Activated B cell treated with CpG ODN at 0.5 μM for 24 hours (primary cell): ENCODE results near the gene MEN1. TPM values are rescaled to one million over a fixed set of nuclear protein-coding genes. Genes with fewer than 3 reads are reported as not detected.
A peak's percentile ranks its signal among the peaks of the same experiment; 100 is the strongest.

Source experiments
- ATAC-seq: fragments of 200-7000 bp; cut with Tn5 transposase; one replicate; pipeline ENCODE4 v1.10.0; 2021; ENCODE audit warnings: low read depth, mild to moderate bottlenecking, moderate library complexity
- CTCF ChIA-PET: fragments of 350-600 bp; sonication (Branson Sonifier 250); formaldehyde crosslinking; loops from one replicate; lab custom pipeline; 2021; ENCODE audit warnings: antibody characterized with exemption; lab: Charles Lee
- POLR2A ChIA-PET: fragments of 350-600 bp; sonication (Branson Sonifier 250); formaldehyde crosslinking; loops from one replicate; lab custom pipeline; 2021; ENCODE audit warnings: antibody characterized with exemption; lab: Charles Lee
- DNase-seq: peaks from one replicate; pipeline ENCODE4 v3.0.0; 2022
- H3K27ac Mint-ChIP-seq: one replicate; pipeline ENCODE4 v1.8.0; 2020; ENCODE audit warnings: mixed read lengths
- H3K27me3 Mint-ChIP-seq: one replicate; pipeline ENCODE4 v1.8.0; 2021; ENCODE audit warnings: mixed read lengths
- H3K36me3 Mint-ChIP-seq: one replicate; pipeline ENCODE4 v1.8.0; 2021; ENCODE audit warnings: low read depth, mixed read lengths
- H3K4me1 Mint-ChIP-seq: one replicate; pipeline ENCODE4 v1.8.0; 2021; ENCODE audit warnings: mixed read lengths
- H3K4me3 Mint-ChIP-seq: one replicate; pipeline ENCODE4 v1.8.0; 2020; ENCODE audit warnings: mild to moderate bottlenecking, mixed read lengths
- H3K9me3 Mint-ChIP-seq: one replicate; pipeline ENCODE4 v1.8.0; 2020; ENCODE audit warnings: mixed read lengths
- intact Hi-C: fragments of 100-400 bp; cut with micrococcal nuclease; formaldehyde crosslinking; loops from one replicate; pipeline ENCODE4 v1.15.1; 2024
- total RNA-seq: library from RNA; stranded (reverse); gene quantifications from 2 replicates; pipeline ENCODE4 v1.2.3, GENCODE V29; 2022
- TF ChIP-seq, protein P1 (sequence below): fragments of 200-600 bp; IDR thresholded peaks from one replicate; pipeline ENCODE4 v1.8.0; 2022; ENCODE audit warnings: antibody characterized with exemption, mild to moderate bottlenecking

Gene MEN1
- total RNA-seq, 1 donor from 2014 or later, result 44.6 TPM

DNA sequence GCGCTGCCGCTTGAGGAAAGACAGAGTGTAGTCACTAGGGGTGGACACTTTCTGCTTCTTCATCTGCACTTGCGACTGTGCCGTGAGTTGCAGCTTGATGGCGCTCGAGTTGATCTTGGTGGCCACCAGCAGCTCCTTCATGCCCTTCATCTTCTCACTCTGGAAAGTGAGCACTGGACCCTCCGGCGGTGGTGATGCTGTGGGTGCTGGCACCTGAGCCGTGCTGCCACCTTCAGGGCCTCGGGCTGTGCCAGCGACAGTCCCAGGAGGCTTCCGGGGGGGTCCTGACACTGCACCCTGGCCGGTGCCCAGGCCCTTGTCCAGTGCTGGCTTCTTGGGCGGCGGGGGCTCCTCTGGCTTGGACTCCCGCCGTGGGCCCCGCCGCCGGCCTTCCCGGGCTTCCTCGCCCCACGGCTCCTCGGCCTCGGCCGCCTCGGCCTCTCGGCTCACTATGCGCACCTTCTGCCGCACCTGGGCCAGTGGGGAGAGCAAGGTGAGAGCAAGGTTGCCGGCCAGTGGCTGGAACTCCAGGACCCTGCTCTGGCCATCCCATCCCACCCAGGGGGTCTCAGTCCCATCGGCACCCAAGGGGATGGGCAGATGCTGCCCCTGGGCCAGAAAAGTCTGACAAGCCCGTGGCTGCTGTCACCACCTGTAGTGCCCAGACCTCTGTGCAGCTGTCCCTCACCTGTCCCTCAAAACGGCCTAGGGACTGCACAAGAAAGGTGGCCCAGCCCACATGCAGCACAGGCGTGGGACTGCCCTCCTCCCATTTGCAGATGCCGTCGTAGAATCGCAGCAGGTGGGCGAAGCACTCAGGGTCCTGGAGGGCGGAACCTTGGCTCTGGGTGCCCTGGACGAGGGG, 5.8 kb downstream of the MEN1 start:
- no peak for ATAC-seq
- no peak overlapping the region for H3K27ac Mint-ChIP-seq
- POLR2A ChIA-PET, result interaction anchor here (1.0 to 7.1 kb wide), 4 partner anchors 26 to 60 kb away, joined by 3 to 86 read pairs (median 18); partner anchors contain the start of genes RASGRP2 and SF1

DNA sequence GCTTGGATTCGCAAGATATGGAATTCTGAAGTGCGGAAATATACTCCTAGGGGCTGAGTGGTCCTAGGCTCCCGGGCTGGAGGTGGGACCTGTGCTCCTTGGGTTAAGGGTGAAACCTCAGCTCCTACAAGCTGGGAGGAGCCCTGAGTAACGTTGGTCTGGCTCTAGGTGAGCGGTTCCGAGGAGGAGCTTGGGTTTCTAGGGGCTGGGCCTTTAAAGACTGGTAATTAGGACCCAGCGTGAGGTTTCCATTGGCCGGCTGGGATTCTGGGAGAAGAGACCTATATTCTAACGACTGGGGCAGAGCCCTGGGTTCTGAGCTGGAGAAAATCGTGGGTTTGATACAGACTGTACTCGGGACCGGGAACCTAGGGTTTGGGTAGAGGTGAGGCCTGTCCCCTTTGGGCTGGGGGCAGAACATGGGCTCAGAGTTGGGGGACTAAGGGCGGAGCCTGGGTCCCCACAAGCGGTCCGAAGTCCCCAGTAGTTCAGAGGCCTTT, 6.5 kb downstream of the MEN1 start:
- H3K4me1 Mint-ChIP-seq, result peaks cover 50% of the 10 kb centered on the region
- peaks cover 40% of the 10 kb centered on the region for H3K36me3 Mint-ChIP-seq
- DNase-seq, result no peak
- peak overlapping the region; percentile 86 for H3K27ac Mint-ChIP-seq
- ATAC-seq, result no peak
- peak overlapping the region; percentile 87 for H3K4me3 Mint-ChIP-seq
- intact Hi-C loops, result loop anchor here (1.0 to 5.0 kb wide), 4 partner anchors 47 to 208 kb away; partner anchors contain the start of gene ARL2
- H3K9me3 Mint-ChIP-seq, result no peaks in the 10 kb centered on the region
- ChIA-PET CTCF (interaction anchor here (5.1 kb wide), 1 partner anchor 17 kb away, joined by 29 read pairs; no protein-coding TSS in a partner anchor), POLR2A (interaction anchor here (0.9 to 7.1 kb wide), 6 partner anchors 25 to 308 kb away, joined by 3 to 86 read pairs (median 10); partner anchors contain the start of genes RASGRP2, SF1 and TM7SF2)
- no peaks in the 10 kb centered on the region for H3K27me3 Mint-ChIP-seq
- TF ChIP-seq, protein P1, sequence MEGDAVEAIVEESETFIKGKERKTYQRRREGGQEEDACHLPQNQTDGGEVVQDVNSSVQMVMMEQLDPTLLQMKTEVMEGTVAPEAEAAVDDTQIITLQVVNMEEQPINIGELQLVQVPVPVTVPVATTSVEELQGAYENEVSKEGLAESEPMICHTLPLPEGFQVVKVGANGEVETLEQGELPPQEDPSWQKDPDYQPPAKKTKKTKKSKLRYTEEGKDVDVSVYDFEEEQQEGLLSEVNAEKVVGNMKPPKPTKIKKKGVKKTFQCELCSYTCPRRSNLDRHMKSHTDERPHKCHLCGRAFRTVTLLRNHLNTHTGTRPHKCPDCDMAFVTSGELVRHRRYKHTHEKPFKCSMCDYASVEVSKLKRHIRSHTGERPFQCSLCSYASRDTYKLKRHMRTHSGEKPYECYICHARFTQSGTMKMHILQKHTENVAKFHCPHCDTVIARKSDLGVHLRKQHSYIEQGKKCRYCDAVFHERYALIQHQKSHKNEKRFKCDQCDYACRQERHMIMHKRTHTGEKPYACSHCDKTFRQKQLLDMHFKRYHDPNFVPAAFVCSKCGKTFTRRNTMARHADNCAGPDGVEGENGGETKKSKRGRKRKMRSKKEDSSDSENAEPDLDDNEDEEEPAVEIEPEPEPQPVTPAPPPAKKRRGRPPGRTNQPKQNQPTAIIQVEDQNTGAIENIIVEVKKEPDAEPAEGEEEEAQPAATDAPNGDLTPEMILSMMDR, result no peak

More for the DNA sequence above, 5.8 kb downstream of the MEN1 start:
- H3K9me3 Mint-ChIP-seq, result no peaks in the 10 kb centered on the region
- peaks cover 49% of the 10 kb centered on the region for H3K4me1 Mint-ChIP-seq
- H3K4me3 Mint-ChIP-seq, result peak overlapping the region; percentile 87
- no peak for DNase-seq
- intact Hi-C loops, result loop anchor here (5.0 kb wide), 1 partner anchor 208 kb away; the partner anchor contains the start of gene ARL2
- H3K27me3 Mint-ChIP-seq, result no peaks in the 10 kb centered on the region
- peaks cover 35% of the 10 kb centered on the region for H3K36me3 Mint-ChIP-seq
- CTCF ChIA-PET, result interaction anchor here (5.1 kb wide), 1 partner anchor 18 kb away, joined by 29 read pairs; no protein-coding TSS in a partner anchor
- TF ChIP-seq, protein P1, result no peak

DNA sequence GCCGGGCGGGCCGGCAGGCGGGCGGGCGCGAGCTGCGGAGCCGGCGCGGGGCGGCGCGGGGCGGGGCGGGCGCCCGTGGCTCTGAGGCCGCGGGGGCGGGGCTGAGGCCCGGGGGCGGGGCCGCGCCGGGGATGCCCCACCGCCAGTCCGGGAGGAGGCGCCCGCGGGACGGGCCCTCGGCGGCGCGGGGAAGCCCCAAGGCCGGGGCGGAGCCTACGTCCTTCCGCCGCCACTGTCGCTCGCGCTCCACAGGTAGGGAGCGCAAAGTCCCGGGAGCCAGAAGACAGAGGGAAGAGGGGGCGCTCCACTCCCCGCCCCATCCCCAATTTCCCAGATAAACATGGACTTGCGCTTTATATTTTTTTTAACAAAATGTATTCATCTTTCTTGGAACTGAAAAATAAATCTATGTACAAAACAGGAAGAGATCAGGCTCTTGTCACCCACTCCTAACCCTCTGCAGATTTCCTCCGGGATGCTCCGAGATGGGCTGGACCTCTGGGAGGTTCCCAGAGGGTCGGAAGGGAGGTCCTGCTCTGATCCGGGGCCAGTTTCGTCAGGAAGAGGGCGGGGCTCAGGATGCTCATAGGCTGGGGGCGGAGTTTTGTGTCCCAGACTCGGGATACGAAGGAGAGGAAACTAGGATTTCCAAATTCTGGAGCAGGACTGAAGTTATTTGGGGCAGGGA, 7.0 kb downstream of the MEN1 start, which contains the start of gene MAP4K2:
TSS of gene MAP4K2 (minus strand) at position 57 of the 688 bp plus-strand sequence. CDS start 65 bp downstream, outside the sequence.
- ChIA-PET POLR2A (interaction anchor here (0.9 to 7.1 kb wide), 12 partner anchors 11 to 329 kb away, joined by 3 to 86 read pairs (median 6); partner anchors contain the start of genes RASGRP2, SF1 and TM7SF2), CTCF (interaction anchor here (0.7 to 5.1 kb wide), 4 partner anchors 10 to 115 kb away, joined by 3 to 29 read pairs (median 5); no protein-coding TSS in a partner anchor)
- Mint-ChIP-seq H3K27me3 (no peaks in the 10 kb centered on the region), H3K4me3 (peak within 1 kb of the TSS; percentile 87), H3K36me3 (peaks cover 43% of the 10 kb centered on the region), H3K27ac (peak within 1 kb of the TSS; percentile 91), H3K9me3 (no peaks in the 10 kb centered on the region), H3K4me1 (peaks cover 52% of the 10 kb centered on the region)
- DNase-seq, result peak; percentile 91
- peak; percentile 80 for ATAC-seq
- TF ChIP-seq, protein P1, result no peak
- intact Hi-C loops, result loop anchor here (1.0 to 5.0 kb wide), 4 partner anchors 47 to 209 kb away; partner anchors contain the start of gene ARL2

DNA sequence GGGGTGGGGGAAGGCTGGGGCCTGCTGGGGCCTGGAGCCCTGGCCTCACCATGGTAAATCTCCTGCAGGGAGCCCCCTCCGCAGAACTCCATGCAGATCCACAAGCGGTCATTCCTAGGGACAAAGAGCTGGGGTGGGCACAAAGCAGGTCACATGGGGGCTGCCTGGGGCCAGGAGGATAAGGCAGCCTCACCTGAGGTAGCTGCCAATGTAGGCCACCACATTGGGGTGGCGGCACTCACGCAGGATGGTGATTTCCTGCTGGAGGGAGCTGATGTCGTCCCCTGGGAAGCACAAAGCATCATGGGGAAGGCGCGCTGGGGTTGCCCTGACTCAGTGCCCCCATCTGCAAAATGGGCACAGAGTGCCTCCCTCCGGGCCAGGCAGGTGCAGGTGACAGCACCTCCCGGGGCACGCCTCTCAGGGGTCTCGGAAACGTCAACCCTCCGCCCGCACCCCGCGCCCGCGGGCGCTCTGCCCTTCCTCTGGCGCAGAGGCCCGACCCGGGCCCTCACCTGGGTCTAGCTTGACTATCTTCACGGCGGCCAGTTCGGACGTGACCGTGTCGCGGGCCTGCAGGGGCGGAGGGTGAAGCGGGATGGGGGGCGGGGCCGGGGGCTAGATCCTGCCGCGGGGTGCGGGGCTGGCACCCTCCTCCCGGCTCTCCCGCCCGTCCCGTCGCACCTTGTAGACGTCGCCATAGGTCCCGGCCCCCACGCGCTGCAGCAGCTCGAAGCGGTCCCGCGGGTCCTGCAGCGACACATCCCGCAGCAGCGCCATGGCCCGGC, 7.8 kb downstream of the MEN1 start:
- DNase-seq (peak; percentile 52), ATAC-seq (peak; percentile 17)
- ChIA-PET CTCF (interaction anchor here (0.7 to 5.1 kb wide), 4 partner anchors 9 to 114 kb away, joined by 3 to 29 read pairs (median 5); no protein-coding TSS in a partner anchor), POLR2A (interaction anchor here (0.8 to 7.1 kb wide), 18 partner anchors 8 to 331 kb away, joined by 3 to 86 read pairs (median 6); partner anchors contain the start of genes EHD1, MEN1, RASGRP2 and SF1)
- Mint-ChIP-seq H3K9me3 (no peaks in the 10 kb centered on the region), H3K27ac (peak overlapping the region; percentile 91), H3K4me3 (peak overlapping the region; percentile 83), H3K36me3 (peaks cover 39% of the 10 kb centered on the region), H3K4me1 (peaks cover 49% of the 10 kb centered on the region), H3K27me3 (no peaks in the 10 kb centered on the region)
- TF ChIP-seq, protein P1, result no peak
- intact Hi-C loops, result loop anchor here (1.0 to 5.0 kb wide), 6 partner anchors 8 to 210 kb away; partner anchors contain the start of genes ARL2, MEN1 and SF1
